Hepatocyte (in vitro differentiated cells): ENCODE measurements around the gene CDC37L1.

Source experiments
- CTCF ChIP-seq: fragments of 200-600 bp; sonication (generic); IDR thresholded peaks from 2 replicates; pipeline ENCODE4 v1.5.1; 2016; ENCODE audit warnings: antibody characterized with exemption, mild to moderate bottlenecking; ENCODE audit not compliant: poor library complexity
- EZH2 ChIP-seq: fragments of 200-600 bp; sonication (generic); IDR thresholded peaks from 2 replicates; pipeline ENCODE4 v1.6.1; 2016; ENCODE audit warnings: antibody characterized with exemption, mild to moderate bottlenecking, borderline replicate concordance
- EZH2phosphoT487 ChIP-seq: fragments of 200-600 bp; sonication (generic); IDR thresholded peaks from one replicate; pipeline ENCODE4 v1.6.1; 2018; ENCODE audit warnings: antibody characterized with exemption, mild to moderate bottlenecking, low read depth, moderate library complexity; ENCODE audit not compliant: unreplicated experiment, severe bottlenecking

- TF ChIP-seq CTCF (no peak), EZH2 (no peak), EZH2phosphoT487 (no peak)
These were observed 24.8 kb downstream of the CDC37L1 start for GRCh38 chr9:4704129-4704528.
